Mesendoderm (in vitro differentiated cells): ENCODE results near the gene GCN1.

Experiments
- DNase-seq: peaks from one replicate; pipeline ENCODE4 v3.0.0; 2013
- H2AK5ac ChIP-seq: 2 replicates; pipeline ENCODE4 v1.6.1; 2013; ENCODE audit warnings: low read length, inconsistent platforms
- H2BK120ac ChIP-seq: 2 replicates; pipeline ENCODE4 v1.6.1; 2013; ENCODE audit warnings: low read depth, mild to moderate bottlenecking, low read length, moderate library complexity, mixed read lengths
- H2BK15ac ChIP-seq: replicated peaks from 2 replicates; pipeline ENCODE4 v1.6.1; 2013; ENCODE audit warnings: low read depth, mild to moderate bottlenecking, moderate library complexity
- H2BK5ac ChIP-seq: 2 replicates; pipeline ENCODE4 v1.6.1; 2013; ENCODE audit warnings: low read length, inconsistent platforms
- H3K18ac ChIP-seq: 2 replicates; pipeline ENCODE4 v1.6.1; 2013; ENCODE audit warnings: mild to moderate bottlenecking, low read length, mixed read lengths
- H3K23ac ChIP-seq: one replicate; pipeline ENCODE4 v1.6.1; 2013; ENCODE audit warnings: low read length
- H3K27ac ChIP-seq: 2 replicates; pipeline ENCODE4 v1.5.1; 2013; ENCODE audit warnings: low read depth, mild to moderate bottlenecking, inconsistent platforms, low read length, moderate library complexity
- H3K27me3 ChIP-seq: 2 replicates; pipeline ENCODE4 v1.6.1; 2013; ENCODE audit warnings: low read length, control low read depth, mild to moderate bottlenecking, inconsistent platforms; ENCODE audit not compliant: insufficient read depth, poor library complexity
- H3K36me3 ChIP-seq: 2 replicates; pipeline ENCODE4 v1.6.1; 2013; ENCODE audit warnings: low read length, inconsistent platforms; ENCODE audit not compliant: control insufficient read depth, insufficient read depth
- H3K4ac ChIP-seq: one replicate; pipeline ENCODE4 v1.6.1; 2013; ENCODE audit warnings: low read depth, mild to moderate bottlenecking, low read length, moderate library complexity
- H3K4me1 ChIP-seq: 2 replicates; pipeline ENCODE4 v1.6.1; 2013; ENCODE audit warnings: low read depth, low read length, inconsistent platforms; ENCODE audit not compliant: control insufficient read depth
- H3K4me2 ChIP-seq: 2 replicates; pipeline ENCODE4 v1.6.1; 2013; ENCODE audit warnings: low read length
- H3K4me3 ChIP-seq: 2 replicates; pipeline ENCODE4 v1.5.1; 2013; ENCODE audit warnings: mild to moderate bottlenecking, low read length
- H3K56ac ChIP-seq: one replicate; pipeline ENCODE4 v1.6.1; 2013; ENCODE audit warnings: low read length
- H3K79me1 ChIP-seq: 2 replicates; pipeline ENCODE4 v1.6.1; 2013; ENCODE audit warnings: low read length, inconsistent platforms
- H3K79me2 ChIP-seq: 2 replicates; pipeline ENCODE4 v1.6.1; 2013; ENCODE audit warnings: mild to moderate bottlenecking, low read length; ENCODE audit not compliant: control insufficient read depth, insufficient read depth
- H3K9ac ChIP-seq: 2 replicates; pipeline ENCODE4 v1.6.1; 2013; ENCODE audit warnings: low read length, inconsistent platforms
- H4K5ac ChIP-seq: one replicate; pipeline ENCODE4 v1.6.1; 2013; ENCODE audit warnings: low read length
- H4K8ac ChIP-seq: one replicate; pipeline ENCODE4 v1.6.1; 2013; ENCODE audit warnings: low read depth, mild to moderate bottlenecking, control low read depth, low read length, moderate library complexity
- WGBS: extraction: QIAGEN DNeasy Blood & Tissue Kit; methylation state at CpG from one replicate; pipeline ENCODE4 v1.1.7; 2013; ENCODE audit warnings: low lambda C conversion rate, missing lambda C conversion rate; ENCODE audit not compliant: insufficient coverage; ENCODE audit errors: extremely low coverage; 5-methylcytosine and 5-hydroxymethylcytosine counted together

The GCN1 gene

DNA sequence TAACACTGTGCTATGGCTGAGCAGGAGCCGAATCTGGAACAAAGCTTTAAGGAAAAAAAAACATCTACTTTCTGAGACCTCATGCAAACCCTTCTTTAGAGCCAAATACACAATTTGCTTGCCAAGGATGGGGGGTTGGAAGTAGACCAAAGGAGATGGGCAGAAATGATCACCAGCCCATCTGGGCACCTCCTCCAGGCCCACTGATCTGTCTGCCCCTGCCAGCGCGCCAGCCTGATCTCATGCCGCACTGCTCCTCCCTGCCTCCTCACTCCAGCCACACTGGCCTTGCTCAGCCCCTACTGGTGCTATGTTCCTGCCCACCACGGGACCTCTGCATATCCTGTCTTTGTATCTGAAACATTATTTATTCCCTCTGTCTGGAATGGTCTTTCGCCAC, 53.2 kb downstream of the GCN1 start:
- no peaks in the 10 kb centered on the region for H3K4me1 ChIP-seq
- peaks cover 49% of the 10 kb centered on the region for H3K36me3 ChIP-seq
- no peaks in the 10 kb centered on the region for H3K27me3 ChIP-seq
- H3K79me2 ChIP-seq, result no peaks in the 10 kb centered on the region
- no peak for DNase-seq
- H2AK5ac ChIP-seq, result no peak overlapping the region
- H2BK5ac ChIP-seq, result no peak overlapping the region
- H3K23ac ChIP-seq, result no peak overlapping the region
- H3K18ac ChIP-seq, result no peak overlapping the region
- no peaks in the 10 kb centered on the region for H3K79me1 ChIP-seq
- H3K4ac ChIP-seq, result no peak overlapping the region
- H4K8ac ChIP-seq, result no peak overlapping the region
- H3K9ac ChIP-seq, result no peak overlapping the region
- H3K56ac ChIP-seq, result no peak overlapping the region
- WGBS, result no CpG with 5 or more reads among the region's 6 CpGs
- no peak overlapping the region for H2BK120ac ChIP-seq
- no peak overlapping the region for H3K4me3 ChIP-seq
- H3K4me2 ChIP-seq, result no peak overlapping the region
- H4K5ac ChIP-seq, result no peak overlapping the region
- no peak overlapping the region for H3K27ac ChIP-seq
- H2BK15ac ChIP-seq, result no peak overlapping the region

DNA sequence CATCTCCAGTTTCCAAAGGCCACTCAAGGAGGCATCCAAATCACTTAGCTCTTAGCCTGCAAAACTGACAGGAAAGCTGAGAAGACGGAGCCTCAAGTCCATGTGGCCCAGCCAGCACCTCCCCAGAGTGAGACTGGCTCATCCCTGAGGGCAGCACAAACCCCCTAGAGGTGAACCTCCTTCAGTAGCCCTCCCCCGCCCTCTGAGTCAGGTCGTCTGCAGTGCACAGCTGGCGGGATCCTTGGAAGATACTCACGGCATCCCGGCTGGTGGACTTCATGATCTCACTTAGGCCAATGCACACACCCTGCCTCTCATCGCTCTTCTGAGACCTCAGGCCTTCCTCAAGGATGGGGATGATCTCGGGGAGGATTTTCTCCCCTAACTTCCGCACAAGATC, 53.9 kb downstream of the GCN1 start:
- no CpG with 5 or more reads among the region's 9 CpGs for WGBS
- Histone ChIP-seq H3K79me1 (no peaks in the 10 kb centered on the region), H3K4me2 (no peak overlapping the region), H3K9ac (no peak overlapping the region), H3K79me2 (no peaks in the 10 kb centered on the region), H3K4me3 (no peak overlapping the region), H4K8ac (no peak overlapping the region), H2BK5ac (no peak overlapping the region), H3K23ac (no peak overlapping the region), H2BK120ac (no peak overlapping the region), H2BK15ac (no peak overlapping the region), H3K56ac (no peak overlapping the region), H3K4ac (no peak overlapping the region), H3K18ac (no peak overlapping the region), H2AK5ac (no peak overlapping the region), H3K4me1 (no peaks in the 10 kb centered on the region), H3K36me3 (peaks cover 52% of the 10 kb centered on the region), H3K27ac (no peak overlapping the region), H3K27me3 (no peaks in the 10 kb centered on the region), H4K5ac (no peak overlapping the region)
- DNase-seq, result peak; percentile 18

DNA sequence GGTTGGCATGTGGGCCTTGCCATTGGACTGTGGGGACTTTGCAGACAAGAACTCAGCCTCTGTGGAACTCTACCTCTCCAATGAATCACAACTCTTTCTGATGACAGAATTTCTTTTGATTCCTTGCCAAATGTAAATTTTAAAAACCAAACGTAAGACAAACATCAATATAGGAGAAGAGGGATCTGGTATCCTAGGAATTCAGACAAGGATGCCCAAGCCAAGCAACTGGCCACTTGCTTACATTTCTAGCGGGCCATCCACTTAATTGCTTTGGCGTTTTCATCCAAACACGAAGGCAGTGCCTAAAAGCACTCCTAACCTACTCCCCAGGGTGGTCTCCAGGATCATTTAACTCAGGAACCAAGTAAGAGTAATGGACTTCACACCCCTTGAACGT, 54.6 kb downstream of the GCN1 start:
- no peak for DNase-seq
- Histone ChIP-seq H2BK15ac (no peak overlapping the region), H3K27ac (no peak overlapping the region), H3K4ac (no peak overlapping the region), H3K9ac (no peak overlapping the region), H3K36me3 (peaks cover 49% of the 10 kb centered on the region), H3K4me1 (no peaks in the 10 kb centered on the region), H3K27me3 (no peaks in the 10 kb centered on the region), H3K79me1 (no peaks in the 10 kb centered on the region), H3K18ac (no peak overlapping the region), H3K4me2 (no peak overlapping the region), H4K5ac (no peak overlapping the region), H4K8ac (no peak overlapping the region), H2AK5ac (no peak overlapping the region), H3K23ac (no peak overlapping the region), H2BK120ac (no peak overlapping the region), H3K56ac (no peak overlapping the region), H3K79me2 (no peaks in the 10 kb centered on the region), H3K4me3 (no peak overlapping the region), H2BK5ac (no peak overlapping the region)
- WGBS, result no CpG with 5 or more reads among the region's 5 CpGs

DNA sequence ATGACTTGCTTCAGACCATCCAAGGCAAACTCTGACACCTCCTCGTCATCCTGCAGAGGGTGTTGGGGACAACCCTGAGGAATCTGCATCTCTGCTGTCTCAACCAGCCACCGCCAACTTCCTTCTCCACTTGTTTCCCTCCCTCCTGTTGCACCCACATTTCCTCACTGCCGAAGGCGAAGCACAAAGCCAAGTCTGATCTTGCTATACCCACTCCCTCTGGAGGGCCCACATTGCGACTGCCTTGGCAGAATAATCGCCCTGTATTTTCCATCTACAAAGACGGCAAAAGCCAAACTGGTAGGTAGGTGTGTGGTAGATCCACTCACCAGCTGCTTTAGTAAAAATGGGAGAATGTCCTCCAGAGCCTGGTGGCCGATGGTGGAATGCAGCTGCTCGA, 56.1 kb downstream of the GCN1 start:
- no CpG with 5 or more reads among the region's 9 CpGs for WGBS
- Histone ChIP-seq H3K4me1 (no peaks in the 10 kb centered on the region), H2AK5ac (no peak overlapping the region), H3K27me3 (no peaks in the 10 kb centered on the region), H3K23ac (no peak overlapping the region), H3K9ac (no peak overlapping the region), H3K79me1 (no peaks in the 10 kb centered on the region), H3K79me2 (no peaks in the 10 kb centered on the region), H3K27ac (no peak overlapping the region), H2BK120ac (no peak overlapping the region), H3K56ac (no peak overlapping the region), H4K8ac (no peak overlapping the region), H2BK5ac (no peak overlapping the region), H3K36me3 (peaks cover 55% of the 10 kb centered on the region), H3K4me3 (no peak overlapping the region), H3K18ac (no peak overlapping the region), H3K4me2 (no peak overlapping the region), H4K5ac (no peak overlapping the region), H2BK15ac (no peak overlapping the region), H3K4ac (no peak overlapping the region)
- no peak for DNase-seq

DNA sequence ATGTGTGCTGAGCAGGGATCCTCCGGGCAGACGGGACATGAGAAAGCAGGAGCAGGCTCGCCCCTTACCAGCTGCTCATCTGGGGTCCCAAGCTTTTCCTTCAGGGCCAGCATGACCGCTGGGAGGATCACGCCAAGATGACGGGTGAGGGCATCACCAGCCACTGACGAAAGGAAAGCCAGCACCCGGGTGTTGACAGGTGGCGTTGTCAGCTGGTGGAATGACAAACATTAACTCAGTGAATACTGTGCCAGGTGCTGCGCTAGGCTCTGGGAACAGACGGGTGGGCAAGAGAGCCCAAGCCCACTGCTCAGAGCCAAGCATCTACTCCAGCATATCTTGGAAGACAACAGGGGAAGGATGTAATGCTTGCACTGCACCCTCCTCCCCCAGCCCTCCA, 56.7 kb downstream of the GCN1 start:
- no peaks in the 10 kb centered on the region for H3K27me3 ChIP-seq
- H3K9ac ChIP-seq, result no peak overlapping the region
- no peak overlapping the region for H3K4ac ChIP-seq
- H3K79me2 ChIP-seq, result no peaks in the 10 kb centered on the region
- no peak overlapping the region for H2AK5ac ChIP-seq
- peaks cover 60% of the 10 kb centered on the region for H3K36me3 ChIP-seq
- no peak overlapping the region for H3K23ac ChIP-seq
- H3K18ac ChIP-seq, result no peak overlapping the region
- no peak for DNase-seq
- no peak overlapping the region for H2BK15ac ChIP-seq
- H3K56ac ChIP-seq, result no peak overlapping the region
- H4K8ac ChIP-seq, result no peak overlapping the region
- no peak overlapping the region for H2BK120ac ChIP-seq
- no peak overlapping the region for H3K4me3 ChIP-seq
- no peak overlapping the region for H4K5ac ChIP-seq
- no CpG with 5 or more reads among the region's 11 CpGs for WGBS
- no peaks in the 10 kb centered on the region for H3K79me1 ChIP-seq
- H3K27ac ChIP-seq, result no peak overlapping the region
- no peak overlapping the region for H3K4me2 ChIP-seq
- H3K4me1 ChIP-seq, result no peaks in the 10 kb centered on the region
- H2BK5ac ChIP-seq, result no peak overlapping the region

DNA sequence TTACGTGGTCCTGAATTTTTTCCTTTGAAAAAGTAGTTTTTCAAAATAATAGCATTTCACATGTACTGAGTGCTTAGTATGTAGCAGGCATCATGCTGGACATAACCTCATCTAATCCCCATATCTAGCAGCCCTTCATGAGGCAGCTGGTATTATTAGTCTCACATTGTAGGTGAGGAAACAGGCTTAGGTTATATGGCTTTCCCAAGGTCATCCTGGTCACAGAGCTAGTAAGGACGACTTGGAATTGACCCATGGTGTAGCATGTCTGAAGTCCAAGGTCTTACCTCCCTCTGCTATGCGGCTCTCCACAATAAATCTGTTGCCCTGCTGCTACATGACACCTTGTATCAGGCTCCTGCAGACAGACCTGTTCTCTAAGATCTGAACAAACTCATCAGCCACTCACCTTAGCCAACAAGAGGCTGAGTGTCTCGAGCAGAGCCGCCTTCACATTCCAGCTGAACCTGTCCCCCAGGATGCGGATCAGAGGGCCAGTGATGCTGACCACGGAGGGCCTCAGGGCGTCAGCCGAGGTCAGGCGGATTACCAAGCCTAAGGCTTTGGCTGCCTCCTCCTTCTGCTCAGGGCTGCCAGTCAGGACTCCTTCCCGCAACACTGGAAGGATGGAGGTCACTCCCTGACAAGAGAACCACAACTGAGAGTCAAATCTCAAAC, 58.3 kb downstream of the GCN1 start:
- H3K4me3 ChIP-seq, result no peak overlapping the region
- no peak overlapping the region for H3K18ac ChIP-seq
- no CpG with 5 or more reads among the region's 11 CpGs for WGBS

More for the DNA sequence above, 58.3 kb downstream of the GCN1 start:
- Histone ChIP-seq H2BK120ac (no peak overlapping the region), H3K79me1 (no peaks in the 10 kb centered on the region), H3K23ac (no peak overlapping the region), H2BK15ac (no peak overlapping the region), H3K9ac (no peak overlapping the region), H3K79me2 (no peaks in the 10 kb centered on the region), H4K8ac (no peak overlapping the region), H3K36me3 (peaks cover 58% of the 10 kb centered on the region), H4K5ac (no peak overlapping the region), H3K4ac (no peak overlapping the region), H2AK5ac (no peak overlapping the region), H3K27me3 (no peaks in the 10 kb centered on the region), H3K27ac (no peak overlapping the region), H2BK5ac (no peak overlapping the region), H3K56ac (no peak overlapping the region), H3K4me1 (no peaks in the 10 kb centered on the region), H3K4me2 (no peak overlapping the region)
- DNase-seq, result no peak
